NCI-H345 treated with DMSO at 0.1 percent for 48 hours (cell line): ENCODE results near the gene CCDC178.
"Not testable (repeated sequence)": the region's sequence is repeated elsewhere in the genome, so short reads cannot be mapped to it uniquely, and the experiment has no call there.

Source experiments
- DNase-seq: peaks from one replicate; lab custom pipeline; 2025; ENCODE audit not compliant: unreplicated experiment; lab: John Stamatoyannopoulos, UW

CCDC178 gene

GRCh38 chr18:33020877-33021276 lies 419.6 kb downstream of the CCDC178 start:
- no peak for DNase-seq

- no peak for DNase-seq
Observed at GRCh38 chr18:33014060-33014796, 426.3 kb downstream of the CCDC178 start.

- DNase-seq: no peak
Observed at GRCh38 chr18:33010149-33010548, 430.4 kb downstream of the CCDC178 start.

- DNase-seq: no peak
Observed at GRCh38 chr18:32998921-32999320, 441.6 kb downstream of the CCDC178 start.

- DNase-seq: no peak
Observed at GRCh38 chr18:32998285-32998684, 442.2 kb downstream of the CCDC178 start.

- no peak for DNase-seq
Observed at GRCh38 chr18:32983721-32984120, 456.8 kb downstream of the CCDC178 start.

GRCh38 chr18:32980896-32981295 lies 459.6 kb downstream of the CCDC178 start:
- DNase-seq: no peak

- DNase-seq: no peak
Observed at GRCh38 chr18:32975501-32975900, 465.0 kb downstream of the CCDC178 start.

- no peak for DNase-seq
Observed at GRCh38 chr18:32975163-32975436, 465.4 kb downstream of the CCDC178 start.

GRCh38 chr18:32974421-32975162 lies 465.9 kb downstream of the CCDC178 start:
- peak; percentile 66 for DNase-seq

- DNase-seq: no peak
Observed at GRCh38 chr18:32968248-32968647, 472.3 kb downstream of the CCDC178 start.

- DNase-seq: no peak
Observed at GRCh38 chr18:32966141-32966540, 474.4 kb downstream of the CCDC178 start.

GRCh38 chr18:32961538-32961937 lies 479.0 kb downstream of the CCDC178 start:
- no peak for DNase-seq

- DNase-seq: no peak
Observed at GRCh38 chr18:32958746-32959145, 481.8 kb downstream of the CCDC178 start.

- no peak for DNase-seq
Observed at GRCh38 chr18:32956591-32957315, 483.8 kb downstream of the CCDC178 start.

GRCh38 chr18:32952318-32952717 lies 488.2 kb downstream of the CCDC178 start:
- DNase-seq: not testable (repeated sequence)

- DNase-seq: no peak
Observed at GRCh38 chr18:32937597-32937996, 502.9 kb downstream of the CCDC178 start.

- DNase-seq: no peak
Observed at GRCh38 chr18:32937066-32937465, 503.5 kb downstream of the CCDC178 start.

- no peak for DNase-seq
Observed at GRCh38 chr18:32934201-32934600, 506.3 kb downstream of the CCDC178 start.

- peak; percentile 48 for DNase-seq
Observed at GRCh38 chr18:32930695-32931301, 509.7 kb downstream of the CCDC178 start.

GRCh38 chr18:32929213-32929612 lies 511.3 kb downstream of the CCDC178 start:
- DNase-seq: no peak
